Activated CD8-positive, alpha-beta memory T cell treated with anti-CD3 and anti-CD28 coated beads for 4 hours (primary cell): Measurements from ENCODE around the gene HNMT.
"Not testable (repeated sequence)": the region's sequence is repeated elsewhere in the genome, so short reads cannot be mapped to it uniquely, and the experiment has no call there.

Experiments used
- DNase-seq, 2 donors: peaks; one replicate each; pipeline ENCODE4 v3.0.0-alpha.2; 2020; ENCODE audit warnings: low read depth in 2 of 2

The HNMT gene

GRCh38 chr2:137946227-137946626 is 18.0 kb upstream of the HNMT start:
- DNase-seq: no peak

- DNase-seq: no peak
Measured at GRCh38 chr2:137947032-137947727, 17.1 kb upstream of the HNMT start.

DNA sequence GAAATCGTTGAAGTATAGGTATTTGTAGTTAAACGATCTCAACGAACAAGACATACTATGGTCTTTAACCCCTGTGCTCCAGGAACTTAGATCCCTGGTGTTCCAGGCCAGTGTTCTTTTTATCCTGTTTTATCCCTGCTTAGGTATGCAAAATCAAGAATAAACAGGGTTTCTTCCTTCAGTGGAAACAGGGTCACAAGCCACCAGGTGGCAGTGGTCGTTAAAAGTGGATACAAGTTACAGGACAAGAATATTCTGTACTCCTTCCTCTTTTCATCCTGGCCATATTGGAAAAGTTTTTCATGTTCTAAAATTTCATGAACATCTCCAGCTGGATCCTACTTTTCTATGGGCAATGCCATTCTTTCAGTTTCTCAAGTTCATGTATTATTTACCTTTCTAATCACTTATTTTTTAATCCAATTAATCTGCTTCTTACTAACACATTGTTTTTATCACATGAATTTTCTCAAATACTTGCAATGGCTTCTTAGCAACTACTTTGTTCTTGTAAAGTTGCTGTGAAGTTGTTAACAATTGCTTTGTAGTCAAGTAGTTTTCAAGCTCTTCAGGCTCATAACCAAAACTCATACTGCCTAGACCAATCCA is 16.4 kb upstream of the HNMT start:
- DNase-seq: no peak

DNA sequence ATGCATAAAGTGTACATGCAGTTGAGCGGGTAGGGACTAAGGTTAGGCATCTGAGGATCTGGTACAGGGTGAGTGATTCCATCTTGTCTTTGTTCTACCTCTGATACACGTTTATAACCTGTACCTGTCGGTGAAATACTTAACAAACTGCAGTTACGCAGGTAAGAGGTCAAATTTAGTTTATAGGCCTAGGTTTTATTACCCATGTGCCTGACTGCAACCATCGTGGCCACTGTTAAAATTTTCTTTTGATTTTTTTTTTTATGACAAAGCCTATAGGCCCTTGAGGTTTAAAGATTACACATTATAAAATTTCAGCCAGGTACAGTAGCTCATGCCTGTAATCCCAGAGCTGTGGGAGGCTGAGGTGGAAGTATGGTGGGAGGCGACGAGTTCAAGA is 15.4 kb upstream of the HNMT start:
- no peak for DNase-seq

GRCh38 chr2:137950238-137950637 is 14.0 kb upstream of the HNMT start:
- DNase-seq: no peak

- DNase-seq: no peak
Measured at GRCh38 chr2:137951586-137951985, 12.7 kb upstream of the HNMT start.

GRCh38 chr2:137952586-137953129 is 11.6 kb upstream of the HNMT start:
- no peak for DNase-seq

DNA sequence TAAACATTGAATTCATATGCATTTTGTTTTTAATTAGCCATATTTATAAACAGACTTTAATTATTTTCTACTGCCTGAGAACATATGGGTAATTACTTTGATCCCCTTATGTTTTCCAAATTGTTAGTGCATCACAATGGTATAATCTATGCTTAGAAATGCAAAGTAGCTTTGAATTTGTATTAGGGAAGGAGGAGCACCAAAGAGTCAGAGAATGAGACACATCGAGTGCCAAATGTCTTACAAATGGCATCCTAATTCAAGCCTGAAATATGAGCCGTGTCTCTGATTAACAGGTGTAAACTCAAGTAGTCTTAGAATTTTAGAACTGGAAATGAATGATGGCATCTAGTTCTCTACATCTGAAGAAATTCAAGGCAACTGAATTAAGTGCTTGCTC is 8.7 kb upstream of the HNMT start:
- no peak for DNase-seq

GRCh38 chr2:137957033-137957432 is 7.2 kb upstream of the HNMT start:
- DNase-seq: no peak

DNA sequence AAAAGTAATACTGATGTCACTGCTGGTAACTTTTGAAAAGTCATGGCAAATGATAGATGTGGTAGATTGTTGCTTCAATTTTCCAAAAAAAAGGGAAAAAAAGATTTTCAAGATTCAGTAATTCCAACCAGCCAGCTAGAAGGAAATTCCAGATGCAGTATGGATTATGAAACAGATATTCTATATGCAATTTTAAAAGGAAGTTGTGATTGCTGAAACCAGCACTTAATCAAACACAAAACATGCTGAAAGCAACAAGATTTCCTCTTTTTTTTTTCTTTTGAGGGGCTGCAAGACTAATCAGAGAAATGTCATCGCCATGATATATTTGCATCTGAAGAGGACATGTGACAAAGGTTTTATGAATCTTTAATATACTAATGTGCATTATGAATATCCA is 5.1 kb upstream of the HNMT start:
- DNase-seq: no peak

GRCh38 chr2:137960223-137960622 is 4.0 kb upstream of the HNMT start:
- DNase-seq: no peak

DNA sequence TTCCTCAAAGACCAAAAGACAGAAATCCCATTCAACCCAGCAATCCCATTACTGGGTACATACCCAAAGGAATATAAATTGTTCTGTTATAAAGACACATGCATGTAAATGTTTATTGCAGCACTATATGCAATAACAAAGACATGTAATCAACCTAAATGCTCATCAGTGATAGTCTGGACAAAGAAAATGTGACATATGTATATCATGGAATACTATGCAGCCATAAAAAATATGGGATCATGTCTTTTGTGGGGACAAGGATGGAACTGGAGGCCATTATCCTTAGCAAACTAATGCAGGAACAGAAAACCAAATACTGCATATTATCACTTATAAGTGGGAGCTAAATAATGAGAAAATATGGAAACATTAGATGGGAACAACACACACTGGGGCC is 2.7 kb upstream of the HNMT start:
- no peak for DNase-seq

DNA sequence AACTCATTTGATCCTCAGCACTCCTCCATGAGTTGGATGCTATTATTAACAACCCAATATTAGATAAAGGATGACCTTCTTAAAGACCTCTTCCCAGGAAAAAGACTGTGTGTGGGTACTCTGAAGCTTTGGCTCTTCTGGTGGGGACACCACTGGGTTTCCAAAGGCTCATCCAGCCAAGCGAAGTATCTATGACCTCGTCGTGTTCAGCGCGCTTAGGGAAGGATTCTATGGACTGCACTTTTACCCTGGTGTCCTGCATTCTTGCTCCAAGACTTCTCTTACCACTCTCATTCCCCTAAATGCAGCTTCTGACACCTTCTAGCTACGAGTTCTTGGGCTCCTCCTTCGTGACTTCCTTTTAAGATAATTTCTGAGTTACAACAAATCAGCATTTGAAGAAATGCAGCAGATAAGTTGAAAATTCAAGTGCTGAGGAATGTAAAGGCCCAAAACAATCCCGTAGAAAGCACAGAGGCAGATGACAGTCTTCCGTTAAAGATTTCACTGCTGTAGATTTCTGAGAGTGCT is 673 bp upstream of the HNMT start:
- DNase-seq: no peak

DNA sequence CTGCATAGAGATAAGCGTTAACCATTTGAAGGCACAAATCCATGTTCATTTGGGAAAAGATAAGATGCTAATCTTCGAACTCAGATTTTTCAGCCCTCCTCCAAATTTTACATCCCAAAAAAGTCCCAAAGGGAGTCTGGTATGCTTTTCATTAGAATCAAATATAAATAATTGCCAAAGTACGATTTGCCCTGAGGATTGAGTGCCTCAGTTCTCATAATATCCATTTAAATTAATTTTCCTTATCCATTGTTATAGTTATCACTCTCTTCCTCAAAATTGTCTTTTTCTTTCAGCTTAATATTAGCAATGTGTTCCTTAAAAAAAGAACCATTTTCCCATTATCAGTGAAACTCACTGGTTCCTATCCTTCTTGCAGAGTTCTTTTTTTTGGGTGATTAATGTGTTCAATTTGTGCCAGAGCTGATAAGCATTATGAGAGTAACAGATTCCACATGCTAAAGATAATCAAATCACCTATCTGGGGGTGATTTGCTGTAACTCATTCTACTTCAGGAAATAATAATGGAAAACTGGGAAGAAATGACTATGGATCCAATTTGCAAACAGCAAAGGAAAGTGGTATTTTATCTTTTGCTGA is 686 bp downstream of the HNMT start:
- DNase-seq: no peak

- DNase-seq: no peak
Measured at GRCh38 chr2:137966043-137966442, 1.8 kb downstream of the HNMT start.

DNA sequence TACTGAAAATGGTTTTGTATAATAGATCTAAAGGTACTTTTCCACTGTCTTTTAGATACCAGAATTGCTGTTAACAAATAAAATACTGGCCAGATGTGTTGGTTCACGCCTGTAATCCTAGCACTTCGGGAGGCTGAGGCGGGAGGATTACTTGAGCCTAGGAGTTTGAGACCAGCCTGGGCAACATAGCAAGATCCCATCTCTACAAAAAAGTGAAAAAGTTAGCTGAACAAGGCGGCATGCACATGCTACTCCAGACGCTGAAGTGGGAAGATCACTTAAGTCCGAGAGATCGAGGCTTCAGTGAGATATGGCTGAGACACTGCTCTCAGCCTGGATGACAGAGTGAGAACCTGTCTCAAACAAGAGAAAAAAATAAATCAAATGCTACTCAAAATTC is 2.8 kb downstream of the HNMT start:
- DNase-seq: no peak

GRCh38 chr2:137968477-137969417 is 4.5 kb downstream of the HNMT start:
- no peak for DNase-seq

- no peak for DNase-seq
Measured at GRCh38 chr2:137969418-137969765, 5.1 kb downstream of the HNMT start.

GRCh38 chr2:137969876-137970275 is 5.6 kb downstream of the HNMT start:
- no peak for DNase-seq

DNA sequence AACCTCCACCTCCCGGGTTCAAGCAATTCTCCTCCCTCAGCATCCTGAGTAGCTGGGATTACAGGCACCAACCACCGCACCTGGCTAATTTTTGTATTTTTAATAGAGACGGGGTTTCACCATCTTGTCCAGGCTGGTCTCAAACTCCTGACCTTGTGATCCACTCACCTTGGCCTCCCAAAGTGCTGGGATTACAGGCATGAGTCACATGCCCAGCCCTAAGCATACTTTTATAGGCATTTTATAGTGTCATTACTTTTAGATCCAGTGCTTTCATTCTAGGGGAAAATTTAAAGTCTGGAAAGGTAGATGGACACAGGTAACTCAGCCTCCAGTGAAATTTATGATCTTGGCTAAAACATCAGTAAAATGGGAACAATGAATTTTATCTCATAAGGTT is 7.0 kb downstream of the HNMT start:
- DNase-seq: not testable (repeated sequence)

DNA sequence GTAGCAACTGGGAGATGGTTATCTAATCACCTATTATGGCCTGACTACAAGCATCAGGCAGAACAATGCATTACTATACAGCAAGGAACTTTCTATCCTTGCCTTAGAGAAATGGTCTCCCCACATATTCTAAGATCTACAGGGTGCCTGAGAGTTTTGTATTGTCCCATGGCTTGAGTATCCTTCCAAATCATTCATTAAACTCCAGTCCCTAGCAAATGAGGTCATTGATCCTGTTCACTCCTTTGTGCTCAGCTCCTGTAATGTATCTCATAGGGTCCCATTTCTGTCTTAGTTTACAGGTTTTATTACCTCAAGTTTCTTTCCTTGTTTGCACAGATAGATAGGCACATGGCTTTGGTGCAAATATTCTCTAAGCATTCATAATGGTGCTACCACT is 9.0 kb downstream of the HNMT start:
- no peak for DNase-seq
